ENCODE measurements around the gene LATS2.

DNA sequence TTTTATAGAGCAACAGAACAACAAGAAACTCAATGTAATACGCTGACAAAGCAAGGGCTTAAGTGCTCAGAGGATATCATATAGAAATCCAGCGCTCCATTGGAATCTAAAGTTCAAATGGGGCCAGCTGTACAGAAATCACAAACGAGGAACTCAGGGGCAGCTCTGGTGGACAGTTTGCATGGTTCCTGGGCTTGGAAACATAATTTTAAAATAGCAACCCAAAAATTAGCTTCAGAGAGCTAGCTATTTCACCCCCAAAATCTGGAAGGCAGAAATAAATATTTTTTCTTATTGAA, 19.2 kb upstream of the LATS2 start:
- TF ChIP-seq CTCF (IDR thresholded peaks at IDR 0.05; ENCODE audit: low read depth, low read length) (no peak), EZH2phosphoT487 (IDR thresholded peaks at IDR 0.05; ENCODE audit: low read depth) (no peak)
